Keratinocyte (primary cell): ENCODE measurements around the gene PRKAG2. TPM values are rescaled to one million over a fixed set of nuclear protein-coding genes. Genes with fewer than 3 reads are reported as not detected.

Source experiments
- DNase-seq: peaks from one replicate; pipeline ENCODE4 v3.0.0-alpha.2; 2011; ENCODE audit warnings: low read depth, missing footprints, low spot score
- FAIRE-seq: peaks from 2 replicates; lab custom pipeline; 2011; peaks lifted over from hg19 to GRCh38; lab: Jason Lieb, UNC
- H2AFZ ChIP-seq: 2 replicates; pipeline ENCODE4 v1.6.0; 2012; ENCODE audit warnings: low read length, control low read depth, inconsistent platforms; ENCODE audit not compliant: control insufficient read depth
- H3K27ac ChIP-seq: 2 replicates; pipeline ENCODE4 v1.5.1; 2011; ENCODE audit warnings: low read length; ENCODE audit not compliant: control insufficient read depth, insufficient read depth
- H3K27me3 ChIP-seq: 3 replicates; pipeline ENCODE4 v1.6.0; 2011; ENCODE audit warnings: low read length; ENCODE audit not compliant: control insufficient read depth, insufficient read depth; ENCODE audit errors: extremely low read depth
- H3K36me3 ChIP-seq, 2 experiments: 2 replicates in 1 of 2; 3 replicates in 1 of 2; pipeline ENCODE4 v1.5.1; 2011; ENCODE audit warnings: low read length in 2 of 2, mild to moderate bottlenecking in 1 of 2; ENCODE audit not compliant: control insufficient read depth in 2 of 2, insufficient read depth in 2 of 2; ENCODE audit errors: extremely low read depth in 1 of 2
- H3K4me1 ChIP-seq: 3 replicates; pipeline ENCODE4 v1.5.1; 2011; ENCODE audit warnings: low read length; ENCODE audit not compliant: control insufficient read depth, insufficient read depth; ENCODE audit errors: extremely low read depth
- H3K4me2 ChIP-seq: 3 replicates; pipeline ENCODE4 v1.6.0; 2011; ENCODE audit warnings: low read depth, low read length; ENCODE audit not compliant: control insufficient read depth, insufficient read depth; ENCODE audit errors: extremely low read depth
- H3K4me3 ChIP-seq, 3 experiments: fragments of 200-600 bp in 1 of 3; sonication (generic) in 1 of 3; 2 replicates in 2 of 3; 3 replicates in 1 of 3; pipeline ENCODE4 v1.5.1; 2011 to 2016; ENCODE audit warnings: low read length in 3 of 3, mild to moderate bottlenecking in 3 of 3, control low read depth in 2 of 3, inconsistent platforms in 1 of 3, low read depth in 1 of 3, mixed read lengths in 1 of 3, mixed run types in 1 of 3, moderate library complexity in 1 of 3; ENCODE audit not compliant: control insufficient read depth in 2 of 3, insufficient read depth in 2 of 3; ENCODE audit errors: extremely low read depth in 1 of 3
- H3K79me2 ChIP-seq: 2 replicates; pipeline ENCODE4 v1.6.0; 2012; ENCODE audit warnings: low read length; ENCODE audit not compliant: control insufficient read depth, insufficient read depth
- H3K9ac ChIP-seq: 3 replicates; pipeline ENCODE4 v1.6.0; 2011; ENCODE audit warnings: low read length; ENCODE audit not compliant: control insufficient read depth, insufficient read depth; ENCODE audit errors: extremely low read depth
- H3K9me1 ChIP-seq: 3 replicates; pipeline ENCODE4 v1.6.0; 2011; ENCODE audit warnings: low read length; ENCODE audit not compliant: control insufficient read depth, insufficient read depth; ENCODE audit errors: extremely low read depth
- H3K9me3 ChIP-seq: 2 replicates; pipeline ENCODE4 v1.5.1; 2012; ENCODE audit warnings: low read depth, low read length; ENCODE audit not compliant: control insufficient read depth
- H4K20me1 ChIP-seq: 3 replicates; pipeline ENCODE4 v1.6.0; 2011; ENCODE audit warnings: low read length; ENCODE audit not compliant: control insufficient read depth, insufficient read depth; ENCODE audit errors: extremely low read depth
- EZH2 ChIP-seq: IDR thresholded peaks from one replicate; pipeline ENCODE4 v1.6.1; 2012; ENCODE audit warnings: inconsistent platforms, mild to moderate bottlenecking, low read length, moderate library complexity
- dilution Hi-C: fragments of 300-500 bp; cut with MboI; formaldehyde crosslinking; loops from one replicate; pipeline ENCODE4 v1.7.0; 2020; ENCODE audit warnings: low sequenced_read_pairs; ENCODE audit not compliant: extremely low pct_ligation_motif_present
- polyA plus RNA-seq, 5 experiments: library from polyadenylated mRNA; depleted of rRNA in 3 of 5; stranded (reverse) in 3 of 5; stranded (forward) in 1 of 5; unstranded in 1 of 5; fragments of >200 nt; gene quantifications; 1 replicate in 1 of 5; 2 replicates in 3 of 5; 3 replicates in 1 of 5; pipeline versions ENCODE4 v1.2.1 to v1.2.3, GENCODE V29; 2011 to 2012; ENCODE audit warnings: missing spikeins in 2 of 5, low read depth in 1 of 5, low replicate concordance in 1 of 5
- TF ChIP-seq, protein P1 (sequence below), 3 experiments: IDR thresholded peaks in 1 of 3; conservative IDR thresholded peaks in 1 of 3; optimal IDR thresholded peaks in 1 of 3; 2 replicates in 2 of 3; 3 replicates in 1 of 3; pipeline versions ENCODE3 to v1.5.1; 2011; ENCODE audit warnings: low read length in 3 of 3, mild to moderate bottlenecking in 3 of 3, moderate library complexity in 2 of 3, control low read depth in 1 of 3, inconsistent platforms in 1 of 3; ENCODE audit not compliant: insufficient read depth in 2 of 3; ENCODE audit errors: extremely low read depth in 1 of 3

Gene PRKAG2
- polyA plus RNA-seq, 1 donor (not counting 4 experiments of a cell fraction or from before 2014, with no cell fraction given), result 39.5 TPM

DNA sequence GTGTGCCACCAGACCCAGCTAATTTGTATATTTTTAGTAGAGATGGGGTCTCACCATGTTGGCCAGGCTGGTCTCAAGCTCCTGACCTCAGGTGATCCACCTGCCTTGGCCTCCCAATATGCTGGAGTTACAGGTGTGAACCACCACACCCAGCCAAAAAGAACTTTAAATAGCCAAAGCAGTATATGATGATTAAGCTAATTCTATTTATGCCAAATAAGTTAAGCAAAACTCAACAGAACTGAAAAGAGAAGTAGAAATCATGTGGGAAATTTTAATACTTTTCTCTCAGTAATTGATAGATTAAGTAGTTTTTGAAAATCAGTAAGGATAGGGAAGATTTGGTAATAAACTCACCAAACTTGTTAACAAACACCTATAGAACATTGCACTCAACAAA is 332.7 kb downstream of the PRKAG2 start:
- dilution Hi-C loops, result no loop called here

DNA sequence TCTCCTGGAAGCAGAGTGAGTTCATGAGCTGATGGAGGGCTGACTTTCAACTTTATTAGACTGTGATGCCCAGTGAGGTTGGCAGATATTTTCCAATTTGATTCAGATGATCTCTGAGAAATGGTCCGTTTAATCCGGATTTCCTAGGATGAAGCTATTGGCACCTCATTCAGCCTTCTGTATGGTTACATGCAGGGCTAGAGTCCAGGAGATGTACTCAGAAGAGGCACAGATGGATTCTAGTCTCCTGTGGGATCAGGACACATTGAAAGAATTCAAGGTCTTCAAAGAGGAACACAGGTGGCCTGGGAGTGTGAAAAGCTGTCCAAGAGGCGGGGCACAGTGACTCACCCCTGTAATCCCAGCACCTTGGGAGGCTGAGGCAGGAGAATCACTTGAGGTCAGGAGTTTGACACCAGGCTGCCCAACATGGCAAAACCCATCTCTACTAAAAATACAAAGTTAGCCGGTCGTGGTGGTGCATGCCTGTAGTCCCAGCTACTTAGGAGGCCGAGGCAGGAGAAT is 334.2 kb downstream of the PRKAG2 start:
- H3K27ac ChIP-seq, result no peak overlapping the region
- no peak overlapping the region for H2AFZ ChIP-seq
- H3K9me3 ChIP-seq, result no peaks in the 10 kb centered on the region
- no peaks in the 10 kb centered on the region for H3K4me1 ChIP-seq
- no peaks in the 10 kb centered on the region for H4K20me1 ChIP-seq
- H3K79me2 ChIP-seq, result no peaks in the 10 kb centered on the region
- no peaks in the 10 kb centered on the region for H3K36me3 ChIP-seq
- dilution Hi-C loops, result no loop called here
- no peaks in the 10 kb centered on the region for H3K27me3 ChIP-seq
- TF ChIP-seq, protein P1, sequence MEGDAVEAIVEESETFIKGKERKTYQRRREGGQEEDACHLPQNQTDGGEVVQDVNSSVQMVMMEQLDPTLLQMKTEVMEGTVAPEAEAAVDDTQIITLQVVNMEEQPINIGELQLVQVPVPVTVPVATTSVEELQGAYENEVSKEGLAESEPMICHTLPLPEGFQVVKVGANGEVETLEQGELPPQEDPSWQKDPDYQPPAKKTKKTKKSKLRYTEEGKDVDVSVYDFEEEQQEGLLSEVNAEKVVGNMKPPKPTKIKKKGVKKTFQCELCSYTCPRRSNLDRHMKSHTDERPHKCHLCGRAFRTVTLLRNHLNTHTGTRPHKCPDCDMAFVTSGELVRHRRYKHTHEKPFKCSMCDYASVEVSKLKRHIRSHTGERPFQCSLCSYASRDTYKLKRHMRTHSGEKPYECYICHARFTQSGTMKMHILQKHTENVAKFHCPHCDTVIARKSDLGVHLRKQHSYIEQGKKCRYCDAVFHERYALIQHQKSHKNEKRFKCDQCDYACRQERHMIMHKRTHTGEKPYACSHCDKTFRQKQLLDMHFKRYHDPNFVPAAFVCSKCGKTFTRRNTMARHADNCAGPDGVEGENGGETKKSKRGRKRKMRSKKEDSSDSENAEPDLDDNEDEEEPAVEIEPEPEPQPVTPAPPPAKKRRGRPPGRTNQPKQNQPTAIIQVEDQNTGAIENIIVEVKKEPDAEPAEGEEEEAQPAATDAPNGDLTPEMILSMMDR (optimal IDR thresholded peaks at IDR 0.05 in 1 of 3, IDR thresholded peaks at IDR 0.05 in 1 of 3, conservative IDR thresholded peaks at IDR 0.05 in 1 of 3; ENCODE audit: extremely low read depth in 1 of 3, insufficient read depth in 2 of 3, low read length in 3 of 3), result no peak
- TF ChIP-seq EZH2, result no peak
- no peak overlapping the region for H3K9ac ChIP-seq
- FAIRE-seq (no peak), DNase-seq (no peak)
- H3K9me1 ChIP-seq, result no peaks in the 10 kb centered on the region
- H3K4me2 ChIP-seq, result no peak overlapping the region
- no peak overlapping the region for H3K4me3 ChIP-seq

More for the DNA sequence above, 332.7 kb downstream of the PRKAG2 start:
- no peaks in the 10 kb centered on the region for H3K4me1 ChIP-seq
- no peaks in the 10 kb centered on the region for H3K9me3 ChIP-seq
- TF ChIP-seq, protein P1 (optimal IDR thresholded peaks at IDR 0.05 in 1 of 3, IDR thresholded peaks at IDR 0.05 in 1 of 3, conservative IDR thresholded peaks at IDR 0.05 in 1 of 3; ENCODE audit: extremely low read depth in 1 of 3, insufficient read depth in 2 of 3, low read length in 3 of 3), result no peak
- TF ChIP-seq EZH2, result no peak
- H3K27me3 ChIP-seq, result no peaks in the 10 kb centered on the region
- H2AFZ ChIP-seq, result no peak overlapping the region
- H3K79me2 ChIP-seq, result no peaks in the 10 kb centered on the region
- DNase-seq (no peak), FAIRE-seq (no peak)
- no peak overlapping the region for H3K9ac ChIP-seq
- H3K9me1 ChIP-seq, result no peaks in the 10 kb centered on the region
- H3K4me3 ChIP-seq, result no peak overlapping the region
- H3K36me3 ChIP-seq, result no peaks in the 10 kb centered on the region
- no peaks in the 10 kb centered on the region for H4K20me1 ChIP-seq
- H3K27ac ChIP-seq, result no peak overlapping the region
- H3K4me2 ChIP-seq, result no peak overlapping the region
